Midbrain (tissue), 1 donor: ENCODE results near the gene LRP6.
A peak's percentile ranks its signal among the peaks of the same experiment; 100 is the strongest.
"Not testable (repeated sequence)": the region's sequence is repeated elsewhere in the genome, so short reads cannot be mapped to it uniquely, and the experiment has no call there.

Source experiments
- DNase-seq: peaks from one replicate; lab custom pipeline; 2025; lab: John Stamatoyannopoulos, UW

LRP6 gene

DNA sequence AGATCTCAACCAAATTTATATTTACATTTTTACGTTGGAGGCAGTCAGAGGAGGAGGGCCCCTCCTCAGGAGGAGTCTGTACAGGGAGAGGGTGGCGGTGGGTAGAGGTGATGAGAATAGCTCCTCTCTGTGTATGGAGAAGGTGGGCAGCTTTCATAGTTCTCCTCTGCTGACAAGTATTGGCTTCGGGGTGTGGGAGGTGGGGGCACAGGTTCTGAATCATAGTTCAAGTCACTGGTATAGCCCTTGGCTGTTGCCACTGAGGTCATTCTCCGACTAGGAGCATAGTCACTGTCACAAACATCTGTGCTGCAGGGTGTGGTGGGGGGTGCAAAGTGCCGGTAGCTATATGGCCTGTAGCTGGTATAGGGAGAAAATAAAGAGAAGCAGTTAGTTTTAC lies 145.8 kb downstream of the LRP6 start:
- DNase-seq: no peak

DNA sequence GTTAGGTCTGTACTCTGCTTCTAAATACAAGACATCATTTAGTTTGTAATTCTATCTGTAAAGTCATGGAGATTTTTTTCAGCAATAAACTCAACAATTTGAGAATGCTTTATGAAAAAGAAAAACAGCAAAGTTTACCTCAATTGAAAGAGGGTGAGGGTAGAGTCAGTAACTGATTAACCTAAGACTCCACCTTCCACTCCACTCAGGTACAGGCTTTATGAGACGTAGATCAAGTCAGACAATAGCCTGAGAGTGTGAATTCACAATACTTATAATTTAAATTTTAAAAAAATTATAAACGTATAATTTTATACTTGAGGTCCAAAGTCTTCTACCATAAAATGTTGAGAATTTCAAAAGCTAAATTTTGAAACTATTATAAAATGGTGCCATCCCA lies 150.2 kb downstream of the LRP6 start:
- no peak for DNase-seq

DNA sequence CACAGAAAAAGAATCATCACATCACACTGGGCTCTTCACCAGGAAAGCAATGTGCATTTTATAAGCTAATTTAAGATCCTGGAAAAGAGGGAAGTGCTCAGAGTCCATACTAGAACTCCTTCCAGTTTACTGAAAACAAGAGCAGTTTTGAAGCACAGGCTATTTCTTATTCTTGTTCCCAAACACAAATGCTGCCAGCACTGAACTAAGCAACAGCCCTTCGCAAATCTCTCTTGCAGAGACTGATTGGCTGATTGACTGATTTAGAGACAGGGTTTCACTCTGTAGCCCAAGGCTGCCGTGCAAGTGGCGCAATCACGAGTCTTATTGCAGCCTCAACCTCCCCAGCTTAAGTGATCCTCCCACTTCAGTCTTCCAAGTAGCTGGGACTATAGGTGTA lies 151.3 kb downstream of the LRP6 start:
- peak; percentile 24 for DNase-seq

DNA sequence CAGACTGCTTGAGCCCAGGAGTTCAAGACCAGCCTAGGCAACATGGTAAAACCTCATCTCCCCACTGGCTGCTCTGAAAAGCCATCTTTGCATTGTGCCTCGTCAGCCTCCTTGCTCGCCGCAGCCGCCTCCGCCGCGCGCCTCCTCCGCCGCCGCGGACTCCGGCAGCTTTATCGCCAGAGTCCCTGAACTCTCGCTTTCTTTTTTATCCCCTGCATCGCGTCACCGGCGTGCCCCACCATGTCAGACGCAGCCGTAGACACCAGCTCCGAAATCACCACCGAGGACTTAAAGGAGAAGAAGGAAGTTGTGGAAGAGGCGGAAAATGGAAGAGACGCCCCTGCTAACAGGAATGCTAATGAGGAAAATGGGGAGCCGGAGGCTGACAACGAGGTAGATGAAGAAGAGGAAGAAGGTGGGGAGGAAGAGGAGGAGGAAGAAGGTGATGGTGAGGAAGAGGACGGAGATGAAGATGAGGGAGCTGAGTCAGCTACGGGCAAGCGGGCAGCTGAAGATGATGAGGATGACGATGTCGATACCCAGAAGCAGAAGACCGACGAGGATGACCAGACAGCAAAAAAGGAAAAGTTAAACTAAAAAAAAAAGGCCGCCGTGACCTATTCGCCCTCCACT lies 155.8 kb downstream of the LRP6 start:
- DNase-seq: not testable (repeated sequence)

DNA sequence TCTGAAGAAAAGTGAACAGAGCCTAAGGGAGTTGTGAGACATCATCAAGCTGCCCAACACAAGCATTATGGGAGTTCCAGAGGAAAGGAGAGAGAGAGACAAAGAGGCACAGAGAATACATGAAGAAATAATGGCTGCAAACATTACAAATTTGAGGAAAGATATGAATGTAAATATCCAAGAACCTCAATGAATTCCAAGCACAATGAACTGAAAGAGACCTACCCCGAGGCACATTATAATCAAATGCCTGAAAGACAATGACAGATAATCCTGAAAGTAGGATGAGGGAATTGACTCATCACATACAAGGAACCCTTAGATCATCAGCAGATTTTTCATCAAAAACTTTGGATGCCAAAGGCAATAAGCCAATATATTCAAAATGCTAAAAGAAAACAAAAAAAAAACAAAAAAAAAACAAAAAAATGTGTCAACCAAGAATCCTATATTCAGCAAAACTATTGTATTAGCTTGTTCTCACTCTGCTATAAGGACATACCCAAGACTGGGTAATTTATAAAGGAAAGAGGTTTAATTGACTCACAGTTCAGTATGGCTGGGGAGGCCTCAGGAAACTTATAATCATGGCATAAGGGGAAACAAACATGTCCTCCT lies 158.3 kb downstream of the LRP6 start:
- DNase-seq: no peak

DNA sequence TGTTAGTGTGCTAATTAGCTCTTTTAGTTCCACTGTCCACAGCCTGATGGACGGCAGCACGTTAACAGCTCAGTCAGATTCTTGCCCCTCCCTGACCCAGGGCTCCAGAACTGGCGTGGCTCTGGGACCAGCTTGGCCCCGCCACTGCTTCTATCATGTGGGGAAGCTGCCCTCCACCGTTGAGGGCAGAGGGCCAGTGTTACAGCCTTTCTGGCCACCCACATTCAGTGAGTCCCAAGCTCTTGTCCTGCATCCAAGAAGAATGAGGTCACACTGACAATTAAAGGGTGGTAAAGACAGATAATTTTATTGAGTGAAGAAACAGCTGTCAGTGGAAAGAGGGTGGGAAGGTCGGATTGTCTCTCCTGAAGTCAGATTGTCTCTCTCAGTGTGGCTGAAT lies 159.2 kb downstream of the LRP6 start:
- no peak for DNase-seq

DNA sequence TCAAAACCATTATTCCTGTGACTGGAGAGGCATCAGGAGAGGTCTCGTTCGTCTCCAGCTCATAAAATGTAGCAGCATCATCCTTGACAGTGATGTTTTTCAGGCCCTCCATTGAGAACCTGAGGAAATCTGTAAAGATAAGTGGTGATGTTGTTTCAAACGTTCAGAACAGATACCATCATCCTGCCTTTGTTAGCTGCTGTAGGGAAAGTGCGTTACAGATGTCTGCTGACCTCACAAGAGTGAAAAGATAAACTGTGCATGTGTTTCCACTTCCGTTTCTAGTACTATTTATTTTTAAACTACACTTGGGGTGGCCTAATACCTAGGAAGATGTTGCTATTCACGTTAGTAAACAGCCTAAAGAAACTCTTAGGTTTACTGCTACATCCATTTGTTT lies 167.7 kb downstream of the LRP6 start:
- no peak for DNase-seq

DNA sequence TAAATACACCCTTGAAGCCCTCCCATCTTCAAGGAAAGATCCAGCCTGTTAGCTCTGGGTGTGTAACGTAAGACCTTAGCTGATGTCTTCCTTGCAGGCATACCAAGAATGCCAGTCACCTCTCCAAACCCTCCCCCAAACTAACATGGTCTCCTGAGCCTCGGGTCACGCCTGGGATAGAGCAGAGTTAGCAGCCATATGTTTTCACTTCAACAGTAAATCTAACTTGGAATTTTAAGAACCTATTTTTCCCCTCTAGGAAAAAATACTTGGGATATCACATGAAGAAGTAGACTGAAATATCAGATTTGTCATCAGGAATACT lies 168.2 kb downstream of the LRP6 start:
- no peak for DNase-seq

DNA sequence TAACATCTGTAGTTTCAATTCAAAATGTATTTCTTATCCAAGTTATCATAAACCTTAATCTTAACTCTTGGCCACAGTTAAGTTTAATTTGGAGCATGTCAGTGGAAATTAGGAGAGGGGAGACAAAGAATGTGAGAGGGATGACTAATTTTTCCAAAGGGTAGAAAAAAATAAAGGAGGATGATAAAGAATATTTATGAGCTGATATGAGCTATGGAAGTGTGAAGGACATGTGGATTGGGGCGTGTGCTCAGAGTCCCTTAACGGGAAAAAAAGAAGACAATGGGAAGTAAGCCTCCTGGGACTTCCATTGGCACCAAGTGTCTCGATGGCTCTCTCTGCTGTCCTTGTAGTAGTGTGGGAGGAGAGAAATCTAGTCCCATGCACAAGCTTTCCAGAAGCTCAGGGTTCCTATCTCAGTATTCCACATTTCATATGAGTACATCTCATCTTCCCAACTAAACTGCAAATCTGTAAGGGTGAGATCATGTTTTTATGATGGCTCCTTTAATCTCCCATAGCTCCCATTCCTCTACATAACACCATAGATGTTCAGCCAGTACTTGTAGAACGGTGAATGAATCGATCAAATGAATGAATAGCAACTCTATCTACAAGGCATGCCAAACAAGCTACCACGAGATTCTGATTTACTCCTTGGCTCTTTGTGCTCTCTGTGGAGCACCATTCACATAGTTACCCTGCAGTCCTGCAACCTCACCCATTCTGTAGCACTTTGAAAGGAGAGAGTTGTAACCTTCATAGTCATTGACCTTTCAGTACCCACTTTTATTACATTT lies 168.8 kb downstream of the LRP6 start:
- DNase-seq: no peak

DNA sequence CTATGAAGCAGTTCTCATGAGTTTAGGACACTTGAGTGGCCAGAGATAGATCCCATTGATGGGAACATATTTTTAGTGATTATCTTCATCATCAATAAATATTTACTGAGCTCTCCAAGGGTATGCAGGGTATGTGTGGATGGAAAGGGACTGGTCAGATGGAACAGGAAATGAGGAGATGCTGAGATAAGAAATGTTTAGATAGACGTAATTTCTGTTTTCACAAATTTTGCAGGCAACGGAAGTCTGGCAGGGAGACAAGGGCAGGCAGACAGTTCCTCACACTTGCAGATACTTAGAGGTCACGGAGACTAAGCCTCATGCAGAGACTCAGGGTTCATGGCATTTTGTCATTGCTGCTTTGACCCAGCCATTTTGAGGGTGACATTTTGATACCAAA lies 171.8 kb downstream of the LRP6 start:
- DNase-seq: no peak

DNA sequence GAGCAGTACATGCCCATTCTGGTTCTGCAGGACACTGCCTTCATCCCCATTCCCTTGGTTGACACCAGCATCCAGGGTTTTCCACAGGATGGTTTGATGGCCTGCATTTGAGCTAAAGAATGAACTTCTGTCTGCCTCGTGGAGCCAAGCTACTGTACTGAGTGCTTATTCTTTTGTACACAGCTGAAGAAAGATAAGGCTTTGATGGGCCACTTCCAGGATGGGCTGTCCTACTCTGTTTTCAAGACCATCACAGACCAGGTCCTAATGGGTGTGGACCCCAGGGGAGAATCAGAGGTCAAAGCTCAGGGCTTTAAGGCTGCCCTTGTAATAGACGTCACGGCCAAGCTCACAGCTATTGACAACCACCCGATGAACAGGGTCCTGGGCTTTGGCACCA lies 172.4 kb downstream of the LRP6 start:
- DNase-seq: no peak

DNA sequence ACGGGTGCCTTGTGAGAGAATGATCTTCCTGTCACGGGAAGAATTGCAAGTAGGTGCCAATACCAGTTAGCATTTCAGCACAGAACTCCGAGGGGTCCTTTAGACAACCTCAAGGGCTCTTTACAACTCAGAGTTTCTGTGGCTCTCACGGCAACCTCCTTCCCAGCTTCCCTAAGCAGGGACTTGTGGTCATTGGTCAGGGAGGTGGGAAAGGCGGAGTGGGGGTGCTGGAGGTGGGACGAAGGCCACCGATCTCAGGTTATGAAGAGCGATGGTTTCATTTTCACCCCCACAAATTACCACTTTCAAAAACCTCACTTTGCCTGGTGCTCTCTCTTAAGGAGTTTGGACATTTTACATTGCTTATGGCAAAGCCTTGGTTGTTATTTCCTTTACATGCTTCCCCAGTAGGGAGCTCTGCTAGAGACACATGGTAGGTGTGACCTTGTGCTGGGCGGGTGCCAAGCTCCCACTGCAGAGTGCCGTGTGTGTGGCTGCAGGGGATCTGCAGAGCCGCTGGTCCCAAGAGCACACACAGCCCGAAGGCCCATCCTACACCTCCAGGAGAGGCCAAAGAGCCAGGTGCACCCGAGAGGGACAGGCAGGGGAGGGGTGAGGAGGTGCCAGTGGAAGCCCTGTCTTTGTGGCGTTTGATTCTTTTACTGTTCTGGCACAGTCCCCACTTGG lies 174.7 kb downstream of the LRP6 start:
- no peak for DNase-seq

DNA sequence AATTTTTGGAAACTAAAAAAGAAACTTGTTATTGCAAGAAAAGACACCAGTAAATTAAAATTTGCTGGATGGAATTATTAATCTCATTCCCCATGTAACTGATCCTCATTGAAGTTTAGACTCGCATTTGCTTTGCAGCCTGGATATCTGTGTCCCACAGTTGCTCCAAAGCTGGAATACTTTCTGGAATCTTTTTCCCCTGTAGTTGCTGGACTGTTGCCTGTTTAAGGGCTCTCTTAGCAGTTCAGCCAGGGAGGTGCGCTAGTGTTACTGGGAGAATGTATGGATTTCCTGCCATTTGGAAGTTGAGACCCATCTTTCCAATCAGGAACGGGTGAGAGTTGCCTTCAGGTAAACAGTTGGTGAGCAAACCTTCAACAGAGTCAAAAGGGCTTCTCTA lies 175.8 kb downstream of the LRP6 start:
- DNase-seq: no peak

DNA sequence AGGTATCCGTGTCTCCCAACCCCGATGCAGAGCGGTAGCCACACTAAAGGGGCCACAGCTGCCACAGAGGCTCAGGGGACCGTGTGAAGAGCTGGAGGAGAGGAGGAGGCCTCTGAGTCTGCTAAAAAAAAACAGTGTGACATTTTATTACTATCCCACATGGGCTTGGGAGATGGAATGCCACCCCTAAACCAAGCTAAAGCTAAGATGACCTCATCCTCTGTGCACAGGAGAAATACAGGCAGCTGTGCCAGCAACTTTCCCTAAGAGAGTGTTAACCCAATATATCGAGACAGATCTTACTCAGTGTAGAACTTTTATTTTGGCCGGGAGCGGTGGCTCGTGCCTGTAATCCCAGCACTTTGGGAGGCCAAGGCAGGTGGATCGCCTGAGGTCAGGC lies 178.1 kb downstream of the LRP6 start:
- DNase-seq: no peak

DNA sequence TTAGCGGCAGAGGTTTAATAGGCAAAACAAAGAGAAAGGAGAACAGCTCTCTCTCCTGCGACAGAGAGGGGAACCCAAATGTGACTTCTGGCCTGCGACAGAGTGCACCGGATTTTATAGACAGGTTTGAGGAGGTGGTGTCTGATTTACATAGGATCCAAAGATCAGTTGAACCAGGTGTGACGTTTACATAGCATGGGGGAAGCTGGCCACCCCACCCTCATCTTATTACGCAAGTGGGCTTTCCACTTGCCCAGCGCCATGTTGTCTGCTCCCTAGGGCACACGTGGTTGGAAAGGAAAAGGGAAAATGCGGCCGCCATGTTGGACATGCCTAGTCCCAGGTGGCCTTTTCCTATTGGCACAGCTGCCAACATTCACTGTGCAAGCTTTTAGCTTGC lies 178.7 kb downstream of the LRP6 start:
- no peak for DNase-seq

DNA sequence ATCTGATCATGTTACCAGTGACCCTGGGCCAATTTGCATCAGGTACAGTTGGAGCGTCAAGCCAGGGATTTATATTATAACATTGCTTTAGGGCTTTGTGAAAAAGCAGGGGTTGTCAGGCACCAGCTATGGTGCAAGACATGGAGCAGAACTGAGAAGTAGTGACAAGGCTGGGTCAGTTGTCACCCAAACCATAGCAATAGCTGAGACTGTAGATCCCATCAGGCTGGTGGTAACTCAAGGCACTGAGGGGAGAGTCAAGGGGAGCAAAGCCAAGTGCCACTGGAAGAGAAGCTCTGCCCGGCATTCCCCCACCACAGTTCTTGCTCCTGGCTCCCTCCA lies 179.2 kb downstream of the LRP6 start:
- DNase-seq: no peak

DNA sequence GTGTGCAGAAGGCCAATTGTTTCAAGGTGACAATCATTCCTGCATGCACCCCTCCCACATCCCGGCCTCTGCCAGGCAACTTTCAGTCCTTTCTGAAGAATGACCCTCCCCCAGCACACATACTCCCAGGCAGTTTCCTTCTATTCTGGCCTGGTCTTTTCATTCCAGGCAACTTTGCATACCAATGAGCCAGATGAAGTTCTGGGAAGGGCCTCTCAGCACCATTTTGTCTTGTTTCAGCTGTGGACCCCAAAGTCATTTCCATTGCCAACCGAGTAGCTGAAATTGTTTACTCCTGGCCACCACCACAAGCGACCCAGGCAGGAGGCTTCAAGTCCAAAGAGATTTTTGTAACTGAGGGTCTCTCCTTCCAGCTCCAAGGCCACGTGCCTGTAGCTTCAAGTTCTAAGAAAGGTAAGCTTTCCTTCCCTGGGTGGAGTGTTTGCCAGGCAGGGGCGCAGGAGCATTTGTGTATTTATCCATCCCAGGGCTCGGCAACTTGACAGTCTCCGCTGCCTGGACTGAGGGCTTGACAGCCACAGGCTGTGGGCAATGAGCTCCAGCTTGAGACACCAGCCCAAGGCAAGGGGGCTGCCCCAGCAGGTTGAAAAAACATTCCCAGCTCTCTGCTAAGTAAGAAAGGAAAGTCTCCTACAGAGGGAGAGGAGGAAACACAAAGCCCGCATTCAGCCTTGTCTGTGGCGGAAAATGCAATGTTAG lies 179.7 kb downstream of the LRP6 start:
- peak; percentile 6 for DNase-seq

DNA sequence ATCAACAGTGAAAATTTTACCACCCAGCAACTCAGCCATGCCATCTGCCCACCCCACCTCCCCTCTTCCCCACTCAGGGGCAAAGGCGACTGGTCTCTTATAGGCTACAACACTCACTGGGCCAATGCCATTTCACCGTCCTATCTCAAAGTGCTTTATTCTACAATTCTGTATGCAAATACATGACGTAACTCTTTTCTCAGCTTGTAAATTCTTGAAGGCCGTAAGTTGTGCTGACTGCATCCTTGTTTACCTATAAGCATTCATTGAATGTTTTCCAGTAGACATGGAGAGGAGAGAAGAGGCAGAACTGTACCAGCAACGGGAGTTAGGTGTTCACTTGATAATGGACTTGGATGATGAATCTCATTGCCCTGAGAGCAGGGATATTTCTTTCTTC lies 180.5 kb downstream of the LRP6 start:
- DNase-seq: no peak

DNA sequence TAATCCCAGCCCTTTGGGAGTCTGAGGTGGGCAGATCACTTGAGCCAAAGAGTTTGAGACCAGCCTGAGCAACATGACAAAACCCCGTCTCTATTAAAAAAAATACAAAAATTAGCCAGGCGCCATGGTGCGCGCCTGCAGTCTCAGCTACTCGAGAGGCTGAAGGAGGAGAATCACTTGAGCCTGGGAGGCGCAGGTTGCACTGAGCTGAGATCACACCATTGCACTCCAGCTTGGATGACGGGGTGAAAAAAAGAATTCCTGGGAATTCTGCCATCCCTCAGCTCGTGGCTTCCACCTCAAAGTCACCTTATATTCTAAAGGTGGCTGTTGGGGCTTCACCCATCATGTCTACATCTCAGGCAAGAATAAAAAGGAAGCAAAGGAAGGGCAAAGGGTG lies 183.2 kb downstream of the LRP6 start:
- no peak for DNase-seq

DNA sequence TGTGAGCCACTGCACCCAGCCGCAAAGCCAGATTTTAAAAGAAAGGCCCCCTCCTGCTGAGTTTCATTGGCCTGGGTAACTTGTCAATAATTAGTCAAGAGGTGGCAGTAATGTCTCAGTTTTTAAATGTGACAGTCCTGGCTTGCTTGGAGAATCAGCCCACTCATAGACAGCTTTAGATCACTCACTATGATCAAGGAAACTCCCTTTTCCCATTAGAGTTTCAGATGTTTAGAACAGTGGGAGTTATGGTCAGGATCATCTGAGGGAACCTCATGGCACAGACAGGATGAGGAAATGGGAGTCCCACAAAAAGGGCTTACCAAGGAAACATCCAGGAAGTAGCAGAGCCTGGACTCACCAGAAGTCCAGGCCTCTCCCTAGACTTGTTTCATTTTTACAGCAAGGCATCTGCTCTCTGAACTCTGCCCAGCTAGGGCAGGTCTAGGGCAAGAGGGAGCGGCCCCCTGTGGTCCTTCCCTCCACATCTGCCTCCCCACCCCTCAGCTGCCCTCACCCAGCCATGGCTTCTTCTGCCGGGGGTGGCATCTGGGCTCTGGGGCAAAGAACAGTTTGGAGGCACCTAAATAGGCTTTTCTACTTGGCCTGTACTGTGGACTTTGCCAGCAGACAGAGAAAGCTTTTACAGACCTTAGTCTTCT lies 184.9 kb downstream of the LRP6 start:
- peak; percentile 69 for DNase-seq

DNA sequence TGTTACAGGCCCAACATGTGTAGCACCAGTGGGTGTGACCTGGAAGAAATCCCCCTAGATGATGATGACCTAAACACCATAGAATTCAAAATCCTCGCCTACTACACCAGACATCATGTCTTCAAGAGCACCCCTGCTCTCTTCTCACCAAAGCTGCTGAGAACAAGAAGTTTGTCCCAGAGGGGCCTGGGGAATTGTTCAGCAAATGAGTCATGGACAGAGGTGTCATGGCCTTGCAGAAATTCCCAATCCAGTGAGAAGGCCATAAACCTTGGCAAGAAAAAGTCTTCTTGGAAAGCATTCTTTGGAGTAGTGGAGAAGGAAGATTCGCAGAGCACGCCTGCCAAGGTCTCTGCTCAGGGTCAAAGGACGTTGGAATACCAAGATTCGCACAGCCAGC lies 187.6 kb downstream of the LRP6 start:
- DNase-seq: no peak
